ENCODE results near the gene NUMB. TPM values are rescaled to one million over a fixed set of nuclear protein-coding genes. Genes with fewer than 3 reads are reported as not detected.

The NUMB gene
- total RNA-seq, 4 donors from 2014 or later, result 105 to 125 (median 117) TPM

GRCh38 chr14:73280903-73281302 is 177.4 kb downstream of the NUMB start:
- Histone ChIP-seq H3K4me1 (no peaks in the 10 kb centered on the region), H3K4me3 (no peak overlapping the region), H3K9me3 (no peaks in the 10 kb centered on the region), H3K36me3 (peaks cover 0 to 83% (median 3%) of the 10 kb centered on the region in 3 donors), H3K27ac (no peak overlapping the region), H3K27me3 (no peaks in the 10 kb centered on the region)
- TF ChIP-seq POLR2A (IDR thresholded peaks at IDR 0.05), result no peak
- TF ChIP-seq, protein P1, sequence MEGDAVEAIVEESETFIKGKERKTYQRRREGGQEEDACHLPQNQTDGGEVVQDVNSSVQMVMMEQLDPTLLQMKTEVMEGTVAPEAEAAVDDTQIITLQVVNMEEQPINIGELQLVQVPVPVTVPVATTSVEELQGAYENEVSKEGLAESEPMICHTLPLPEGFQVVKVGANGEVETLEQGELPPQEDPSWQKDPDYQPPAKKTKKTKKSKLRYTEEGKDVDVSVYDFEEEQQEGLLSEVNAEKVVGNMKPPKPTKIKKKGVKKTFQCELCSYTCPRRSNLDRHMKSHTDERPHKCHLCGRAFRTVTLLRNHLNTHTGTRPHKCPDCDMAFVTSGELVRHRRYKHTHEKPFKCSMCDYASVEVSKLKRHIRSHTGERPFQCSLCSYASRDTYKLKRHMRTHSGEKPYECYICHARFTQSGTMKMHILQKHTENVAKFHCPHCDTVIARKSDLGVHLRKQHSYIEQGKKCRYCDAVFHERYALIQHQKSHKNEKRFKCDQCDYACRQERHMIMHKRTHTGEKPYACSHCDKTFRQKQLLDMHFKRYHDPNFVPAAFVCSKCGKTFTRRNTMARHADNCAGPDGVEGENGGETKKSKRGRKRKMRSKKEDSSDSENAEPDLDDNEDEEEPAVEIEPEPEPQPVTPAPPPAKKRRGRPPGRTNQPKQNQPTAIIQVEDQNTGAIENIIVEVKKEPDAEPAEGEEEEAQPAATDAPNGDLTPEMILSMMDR (IDR thresholded peaks at IDR 0.05), result no peak
- DNase-seq, result no peak

- Histone ChIP-seq H3K4me3 (no peak overlapping the region), H3K4me1 (no peaks in the 10 kb centered on the region), H3K27ac (no peak overlapping the region), H3K27me3 (no peaks in the 10 kb centered on the region), H3K36me3 (peaks cover 0 to 72% (median 3%) of the 10 kb centered on the region in 3 donors), H3K9me3 (no peaks in the 10 kb centered on the region)
- no peak for DNase-seq
- TF ChIP-seq POLR2A (IDR thresholded peaks at IDR 0.05), result no peak
- TF ChIP-seq, protein P1 (IDR thresholded peaks at IDR 0.05), result no peak
These were observed 181.0 kb downstream of the NUMB start for GRCh38 chr14:73277376-73277775.

DNA sequence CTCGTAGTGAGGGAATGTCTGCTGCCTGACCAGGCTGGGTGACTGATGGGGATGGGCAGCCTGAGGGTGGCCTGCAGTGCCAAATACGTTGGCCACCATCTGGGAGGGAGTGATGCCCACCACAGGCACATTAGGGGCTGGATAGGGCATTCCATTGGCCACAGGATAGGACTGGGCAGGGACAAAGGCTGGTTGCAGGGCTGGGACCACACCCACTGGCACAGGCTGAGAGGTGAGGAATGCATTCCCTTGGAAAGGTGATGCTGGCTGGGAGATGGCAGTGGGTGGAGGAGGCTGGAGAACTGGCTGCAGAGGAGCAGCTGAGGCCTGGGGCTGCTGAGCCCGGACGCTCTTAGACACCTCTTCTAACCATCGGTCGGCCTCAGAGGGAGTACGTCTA is 181.5 kb downstream of the NUMB start:
- no peak for DNase-seq
- H3K27me3 ChIP-seq, result no peaks in the 10 kb centered on the region
- H3K36me3 ChIP-seq, result peaks cover 0 to 66% (median 3%) of the 10 kb centered on the region in 3 donors
- no peak overlapping the region for H3K4me3 ChIP-seq
- no peaks in the 10 kb centered on the region for H3K9me3 ChIP-seq
- TF ChIP-seq, protein P1 (IDR thresholded peaks at IDR 0.05), result no peak
- TF ChIP-seq POLR2A (IDR thresholded peaks at IDR 0.05), result no peak
- H3K27ac ChIP-seq, result no peak overlapping the region
- no peaks in the 10 kb centered on the region for H3K4me1 ChIP-seq

DNA sequence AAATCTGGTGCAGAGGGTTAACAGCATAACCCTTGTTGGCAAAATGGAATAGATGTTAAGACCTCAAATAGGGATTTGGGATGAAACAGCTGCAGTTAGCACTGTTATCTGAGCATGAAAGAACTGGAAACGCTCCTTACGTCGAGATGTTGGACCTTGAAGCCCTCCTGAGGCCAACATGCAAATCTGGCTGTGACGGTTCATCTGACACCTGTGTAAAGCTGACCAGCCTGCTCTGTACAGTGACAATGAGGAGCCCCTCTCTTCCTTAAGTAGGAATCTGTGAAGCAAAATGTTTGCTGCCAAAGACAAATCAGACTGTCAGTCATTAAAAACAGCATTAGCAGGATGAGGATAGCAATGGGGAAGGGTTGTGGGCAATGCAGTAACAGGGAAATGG is 184.5 kb downstream of the NUMB start:
- H3K36me3 ChIP-seq, result peaks cover 0 to 42% (median 0%) of the 10 kb centered on the region in 3 donors
- peak in 1 of 3 donors; percentile 14 for DNase-seq
- H3K4me1 ChIP-seq, result peaks cover 0 to 8% (median 0%) of the 10 kb centered on the region in 4 donors
- H3K27ac ChIP-seq, result no peak overlapping the region
- no peaks in the 10 kb centered on the region for H3K27me3 ChIP-seq
- TF ChIP-seq, protein P1 (IDR thresholded peaks at IDR 0.05), result no peak
- no peak for TF ChIP-seq POLR2A (IDR thresholded peaks at IDR 0.05)
- H3K9me3 ChIP-seq, result no peaks in the 10 kb centered on the region
- no peak overlapping the region for H3K4me3 ChIP-seq

DNA sequence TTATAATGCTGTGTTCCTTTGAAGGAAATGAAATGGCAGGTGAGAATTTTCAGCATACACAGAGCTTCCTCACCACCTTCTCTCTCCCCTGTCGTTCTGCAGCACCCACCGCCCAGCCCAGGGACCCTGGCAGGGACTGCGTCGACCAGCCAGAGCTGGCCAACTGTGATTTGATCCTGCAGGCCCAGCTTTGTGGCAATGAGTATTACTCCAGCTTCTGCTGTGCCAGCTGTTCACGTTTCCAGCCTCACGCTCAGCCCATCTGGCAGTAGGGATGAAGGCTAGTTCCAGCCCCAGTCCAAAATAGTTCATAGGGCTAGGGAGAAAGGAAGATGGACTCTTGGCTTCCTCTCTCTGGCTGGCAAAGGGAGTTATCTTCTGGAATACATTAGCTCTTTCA is 186.0 kb downstream of the NUMB start:
- DNase-seq, result peak in 1 of 3 donors; percentile 37
- H3K4me3 ChIP-seq, result no peak overlapping the region
- H3K4me1 ChIP-seq, result peaks cover 0 to 8% (median 0%) of the 10 kb centered on the region in 4 donors
- H3K9me3 ChIP-seq, result no peaks in the 10 kb centered on the region
- no peaks in the 10 kb centered on the region for H3K27me3 ChIP-seq
- peaks cover 0 to 39% (median 0%) of the 10 kb centered on the region in 3 donors for H3K36me3 ChIP-seq
- TF ChIP-seq, protein P1 (IDR thresholded peaks at IDR 0.05), result no peak
- no peak for TF ChIP-seq POLR2A (IDR thresholded peaks at IDR 0.05)
- no peak overlapping the region for H3K27ac ChIP-seq
